GM12892 (cell line): Measurements from ENCODE around the gene AHRR. TPM values are rescaled to one million over a fixed set of nuclear protein-coding genes. Genes with fewer than 3 reads are reported as not detected.
"Not testable (repeated sequence)": the region's sequence is repeated elsewhere in the genome, so short reads cannot be mapped to it uniquely, and the experiment has no call there.

Experiments
- DNase-seq: peaks from one replicate; pipeline ENCODE4 v3.0.0; 2011; ENCODE audit not compliant: insufficient read length
- FAIRE-seq: peaks from 2 replicates; lab custom pipeline; 2011; peaks lifted over from hg19 to GRCh38; lab: Jason Lieb, UNC
- POLR2A ChIP-seq: IDR thresholded peaks from 2 replicates; pipeline ENCODE4 v1.6.1; 2011; ENCODE audit warnings: low read depth, low read length, control low read depth
- POLR2AphosphoS5 ChIP-seq: IDR thresholded peaks from 2 replicates; pipeline ENCODE4 v1.6.1; 2011; ENCODE audit warnings: low read depth, low read length, control low read depth
- TAF1 ChIP-seq: IDR thresholded peaks from 2 replicates; pipeline ENCODE4 v1.6.1; 2011; ENCODE audit warnings: low read depth, mild to moderate bottlenecking, control low read depth, low read length, borderline replicate concordance
- polyA plus RNA-seq: library from polyadenylated mRNA; unstranded; fragments of >200 nt; gene quantifications from one replicate; pipeline ENCODE4 v1.2.1, GENCODE V29; 2012; ENCODE audit warnings: missing spikeins, inconsistent platforms; ENCODE audit not compliant: missing spikeins

The AHRR gene
- polyA plus RNA-seq: 21.0 TPM

DNA sequence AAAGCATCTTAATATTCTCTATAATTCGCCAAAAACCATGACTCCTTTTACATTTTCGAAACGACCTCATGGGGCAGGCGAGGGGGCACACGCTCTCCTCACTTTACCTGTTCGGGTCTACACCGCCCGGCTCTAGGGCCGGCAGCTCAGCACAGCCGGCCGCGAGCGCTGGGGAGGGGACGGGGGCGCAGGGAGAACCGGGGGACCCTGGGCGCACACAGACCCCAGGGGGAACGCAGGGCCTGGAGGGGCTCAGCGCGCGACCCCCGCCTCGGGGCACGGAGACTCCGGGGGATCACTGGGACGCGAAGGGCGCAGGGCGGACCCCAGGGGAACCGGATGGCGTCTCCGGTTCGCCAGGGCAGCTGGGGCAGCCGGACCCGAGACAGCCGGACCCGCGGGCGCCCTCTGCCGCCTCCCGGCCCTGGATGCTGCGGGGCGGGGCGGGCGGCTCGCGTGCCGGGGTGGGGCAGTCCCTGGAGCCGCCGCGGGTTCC, at the start of gene AHRR:
AHRR (plus strand) TSS at position 485 of the 496 bp plus-strand sequence. CDS start 22,189 bp downstream, outside the sequence.
- DNase-seq (peak; percentile 89), FAIRE-seq (peak; percentile 80)
- no peak for TF ChIP-seq POLR2A
- 0 out of 2 replicates have a peak, but pooled peaks have one; percentile 6 for TF ChIP-seq TAF1

DNA sequence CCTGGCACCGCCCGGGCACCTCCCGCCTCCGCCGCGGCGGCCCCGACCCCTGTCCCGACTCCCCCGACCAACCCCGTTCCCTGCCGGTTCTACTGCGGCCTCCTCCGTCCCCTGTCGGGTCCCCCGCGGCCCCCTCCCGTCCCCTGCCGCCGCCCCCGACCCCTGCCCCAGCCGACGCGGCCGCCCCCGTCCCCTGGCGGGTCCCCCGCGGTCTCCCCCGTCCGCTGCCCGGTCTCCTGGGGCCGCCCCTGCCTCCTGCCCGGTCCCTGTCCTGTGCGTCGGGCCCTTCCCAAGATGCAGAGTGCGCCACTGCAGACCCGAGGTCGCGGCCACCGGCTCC, 49.7 kb upstream of the AHRR start:
- FAIRE-seq, DNase-seq: not testable (repeated sequence)

- DNase-seq, FAIRE-seq: not testable (repeated sequence)
Measured at GRCh38 chr5:273091-273490, 48.4 kb upstream of the AHRR start.

- not testable (repeated sequence) for DNase-seq, FAIRE-seq
Measured at GRCh38 chr5:273491-273890, 48.0 kb upstream of the AHRR start.

- DNase-seq, FAIRE-seq: not testable (repeated sequence)
Measured at GRCh38 chr5:274346-274745, 47.2 kb upstream of the AHRR start.

GRCh38 chr5:278646-279045, 42.9 kb upstream of the AHRR start:
- DNase-seq (no peak), FAIRE-seq (no peak)
- TF ChIP-seq TAF1 (no peak), POLR2AphosphoS5 (no peak), POLR2A (no peak)

- DNase-seq, FAIRE-seq: not testable (repeated sequence)
Measured at GRCh38 chr5:279051-279665, 42.4 kb upstream of the AHRR start.

DNA sequence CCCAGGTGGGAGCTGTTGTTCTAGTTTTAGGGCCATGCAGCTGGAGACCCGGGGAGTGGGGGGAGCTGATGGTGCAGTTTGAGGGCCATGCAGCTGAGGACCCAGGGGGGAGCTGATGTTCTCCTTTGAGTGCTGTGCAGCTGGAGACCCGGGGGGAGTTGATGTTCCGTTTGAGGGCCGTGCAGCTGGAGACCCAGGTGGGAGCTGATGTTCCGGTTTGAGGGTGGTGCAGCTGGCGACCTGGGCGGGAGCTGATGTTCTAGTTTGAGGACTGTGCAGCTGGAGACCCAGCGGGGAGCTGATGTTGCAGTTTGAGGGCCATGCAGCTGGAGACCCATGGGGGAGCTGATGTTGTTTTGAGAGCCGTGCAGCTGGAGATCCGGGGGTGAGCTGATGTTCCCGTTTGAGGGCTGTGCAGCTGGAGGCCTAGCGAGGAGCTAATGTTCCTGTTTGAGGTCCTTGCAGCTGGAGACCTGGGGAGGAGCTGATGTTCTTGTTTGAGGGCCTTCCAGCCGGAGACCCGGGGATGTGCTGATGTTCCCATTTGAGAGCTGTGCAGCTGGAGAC, 35.4 kb upstream of the AHRR start:
- FAIRE-seq (no peak), DNase-seq (no peak)
- TF ChIP-seq TAF1: no peak
- no peak for TF ChIP-seq POLR2AphosphoS5
- TF ChIP-seq POLR2A: no peak

DNA sequence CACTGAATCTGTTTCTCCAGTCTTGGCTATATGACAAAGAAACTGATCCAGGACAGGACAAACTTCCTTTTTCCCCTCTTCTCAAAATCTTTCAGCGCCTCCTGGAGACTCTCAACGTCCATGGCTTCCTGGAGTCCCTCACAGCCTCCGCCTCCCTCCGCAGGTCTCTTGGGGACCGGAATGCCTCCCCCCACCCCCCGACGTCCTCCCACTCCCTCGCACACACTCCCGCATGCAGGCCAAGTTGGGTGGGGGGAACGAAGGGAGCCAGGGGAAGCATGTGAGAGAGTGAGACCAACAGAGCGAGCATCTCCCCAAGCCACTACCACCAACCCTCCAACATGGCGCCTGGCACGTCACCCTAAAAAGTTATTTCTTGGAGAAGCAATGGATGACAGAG, 31.3 kb upstream of the AHRR start:
- not testable (repeated sequence) for DNase-seq, FAIRE-seq

GRCh38 chr5:291345-291744, 30.2 kb upstream of the AHRR start:
- DNase-seq, FAIRE-seq: not testable (repeated sequence)

- not testable (repeated sequence) for FAIRE-seq, DNase-seq
Measured at GRCh38 chr5:294788-295187, 26.7 kb upstream of the AHRR start.

GRCh38 chr5:296207-296606, 25.3 kb upstream of the AHRR start:
- not testable (repeated sequence) for FAIRE-seq, DNase-seq

- DNase-seq, FAIRE-seq: not testable (repeated sequence)
Measured at GRCh38 chr5:296954-297353, 24.6 kb upstream of the AHRR start.

DNA sequence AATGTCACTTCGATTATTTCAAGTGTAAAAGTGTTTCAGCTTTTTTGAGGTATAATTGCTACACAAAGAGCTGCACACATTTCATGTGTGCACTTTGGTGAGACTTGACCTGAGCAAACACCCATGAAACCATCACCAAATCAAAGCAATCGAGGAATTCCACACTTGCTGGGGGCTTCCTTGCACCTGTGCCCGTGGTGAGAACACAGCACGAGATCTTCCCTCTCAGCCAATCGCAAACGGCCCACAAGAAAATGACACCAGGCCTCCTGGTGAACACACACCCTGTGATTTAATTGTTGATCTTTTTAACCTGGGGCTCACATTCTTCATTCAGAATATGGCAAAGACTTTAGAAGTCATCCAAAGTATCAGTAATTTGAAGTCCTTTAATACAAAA, 24.1 kb upstream of the AHRR start:
- not testable (repeated sequence) for DNase-seq, FAIRE-seq

- not testable (repeated sequence) for DNase-seq, FAIRE-seq
Measured at GRCh38 chr5:297991-298736, 23.4 kb upstream of the AHRR start.
